ENCODE measurements around the gene TMEFF2. TPM values are rescaled to one million over a fixed set of nuclear protein-coding genes. Genes with fewer than 3 reads are reported as not detected.

TMEFF2 gene
- total RNA-seq, 4 donors from 2014 or later, result 0.20 TPM; not detected in 3

GRCh38 chr2:191947235-191947634 lies 247.5 kb downstream of the TMEFF2 start:
- Histone ChIP-seq H3K27ac (no peak overlapping the region), H3K9me3 (no peaks in the 10 kb centered on the region), H3K27me3 (no peaks in the 10 kb centered on the region), H3K36me3 (no peaks in the 10 kb centered on the region), H3K4me3 (no peak overlapping the region), H3K4me1 (no peaks in the 10 kb centered on the region)
- no peak for TF ChIP-seq POLR2A (IDR thresholded peaks at IDR 0.05)
- TF ChIP-seq CTCF (IDR thresholded peaks at IDR 0.05 in 4 of 5, conservative IDR thresholded peaks at IDR 0.05 in 1 of 5), result no peak
- in situ Hi-C loops (cut with MboI; ENCODE audit: low sequenced_read_pairs in 4 of 4), result no loop called here
- DNase-seq (no peak), ATAC-seq (no peak)
- intact Hi-C loops (cut with DNase I; ENCODE audit: low total_unique reads), result no loop called here

- no peaks in the 10 kb centered on the region for H3K4me1 ChIP-seq
- no peak for ATAC-seq
- no peaks in the 10 kb centered on the region for H3K36me3 ChIP-seq
- in situ Hi-C loops (cut with MboI; ENCODE audit: low sequenced_read_pairs in 4 of 4), result no loop called here
- no peaks in the 10 kb centered on the region for H3K9me3 ChIP-seq
- no peak overlapping the region for H3K27ac ChIP-seq
- no peak for DNase-seq
- H3K27me3 ChIP-seq, result no peaks in the 10 kb centered on the region
- H3K4me3 ChIP-seq, result no peak overlapping the region
- TF ChIP-seq CTCF (IDR thresholded peaks at IDR 0.05 in 4 of 5, conservative IDR thresholded peaks at IDR 0.05 in 1 of 5) (no peak), POLR2A (IDR thresholded peaks at IDR 0.05) (no peak)
- intact Hi-C loops (cut with DNase I; ENCODE audit: low total_unique reads), result no loop called here
Measured at GRCh38 chr2:191946471-191947182, 248.1 kb downstream of the TMEFF2 start.

GRCh38 chr2:191945623-191946022 lies 249.1 kb downstream of the TMEFF2 start:
- no peak for ATAC-seq
- no peaks in the 10 kb centered on the region for H3K9me3 ChIP-seq
- no peaks in the 10 kb centered on the region for H3K36me3 ChIP-seq
- no peak for TF ChIP-seq CTCF (IDR thresholded peaks at IDR 0.05 in 4 of 5, conservative IDR thresholded peaks at IDR 0.05 in 1 of 5)
- H3K4me1 ChIP-seq, result no peaks in the 10 kb centered on the region
- H3K27ac ChIP-seq, result no peak overlapping the region
- no peaks in the 10 kb centered on the region for H3K27me3 ChIP-seq
- H3K4me3 ChIP-seq, result no peak overlapping the region
- in situ Hi-C loops (cut with MboI; ENCODE audit: low sequenced_read_pairs in 4 of 4) (no loop called here), intact Hi-C loops (cut with DNase I; ENCODE audit: low total_unique reads) (no loop called here)
- no peak for DNase-seq

- TF ChIP-seq POLR2A (IDR thresholded peaks at IDR 0.05), result no peak
- TF ChIP-seq CTCF (IDR thresholded peaks at IDR 0.05 in 4 of 5, conservative IDR thresholded peaks at IDR 0.05 in 1 of 5), result no peak
- intact Hi-C loops (cut with DNase I; ENCODE audit: low total_unique reads) (no loop called here), in situ Hi-C loops (cut with MboI; ENCODE audit: low sequenced_read_pairs in 4 of 4) (no loop called here)
- Histone ChIP-seq H3K27me3 (no peaks in the 10 kb centered on the region), H3K27ac (no peak overlapping the region), H3K4me3 (no peak overlapping the region), H3K4me1 (no peaks in the 10 kb centered on the region), H3K36me3 (no peaks in the 10 kb centered on the region), H3K9me3 (no peaks in the 10 kb centered on the region)
- ATAC-seq, result no peak
- no peak for DNase-seq
Measured at GRCh38 chr2:191942739-191943103, 252.0 kb downstream of the TMEFF2 start.

All from gastrocnemius medialis (tissue), 4 donors.